ENCODE results near the gene MCEMP1. TPM values are rescaled to one million over a fixed set of nuclear protein-coding genes. Genes with fewer than 3 reads are reported as not detected.

Gene MCEMP1
- not detected in 2 replicates for total RNA-seq (ENCODE audit: low replicate concordance)

GRCh38 chr19:7676854-7677253 is at the start of gene MCEMP1:
MCEMP1 (plus strand) TSS chr19:7677090; CDS start chr19:7677121, 31 bp downstream.

GRCh38 chr19:7629347-7630054 is 47.4 kb upstream of the MCEMP1 start, which contains the start of the genes PET100 and XAB2:
PET100 (plus strand) TSS chr19:7629793; CDS start chr19:7629834, 41 bp downstream.
XAB2 (minus strand) TSS chr19:7629545; CDS start chr19:7629527, 18 bp downstream.

GRCh38 chr19:7633698-7634097 is 43.2 kb upstream of the MCEMP1 start, which contains the start of gene PCP2:
PCP2 (minus strand) TSS chr19:7633719; CDS start chr19:7633457, 262 bp downstream.

GRCh38 chr19:7636691-7637373 is 40.1 kb upstream of the MCEMP1 start, which contains the start of gene STXBP2:
STXBP2 (plus strand) TSS chr19:7637110; CDS start chr19:7637150, 40 bp downstream.

GRCh38 chr19:7668842-7669241 is 8.0 kb upstream of the MCEMP1 start, which contains the start of gene RETN:
RETN (plus strand) TSS chr19:7669049; CDS start chr19:7669327, 278 bp downstream.

GRCh38 chr19:7680606-7681339 is 3.9 kb downstream of the MCEMP1 start, which contains the start of gene TRAPPC5:
TRAPPC5 (plus strand) TSS chr19:7680833; CDS start chr19:7682254, 1,421 bp downstream.

GRCh38 chr19:7701654-7702457 is 25.0 kb downstream of the MCEMP1 start, which contains the start of gene FCER2:
FCER2 (minus strand) TSS chr19:7702131; CDS start chr19:7699760, 2,371 bp downstream.

Other genes with a start within 250 kb of the MCEMP1 start
- 1.5 and 2.9 TPM in 2 replicates for gene PEX11G, start 188.1 kb upstream of the MCEMP1 start, total RNA-seq (ENCODE audit: low replicate concordance)
- 3.9 and 10.6 TPM in 2 replicates for gene ZNF358, start 161.0 kb upstream of the MCEMP1 start, total RNA-seq (ENCODE audit: low replicate concordance)
- 4.5 and 15.9 TPM in 2 replicates for gene MCOLN1, start 154.5 kb upstream of the MCEMP1 start, total RNA-seq (ENCODE audit: low replicate concordance)
- 51.8 and 111 TPM in 2 replicates for gene PNPLA6, start 141.4 kb upstream of the MCEMP1 start, total RNA-seq (ENCODE audit: low replicate concordance)
- under 0.01 TPM in 1 of 2 replicates, not detected in the other for gene CAMSAP3, start 81.2 kb upstream of the MCEMP1 start, total RNA-seq (ENCODE audit: low replicate concordance)
- 23.5 and 24.5 TPM in 2 replicates for gene XAB2, start 47.5 kb upstream of the MCEMP1 start, total RNA-seq (ENCODE audit: low replicate concordance)
- 35.3 and 48.3 TPM in 2 replicates for gene PET100, start 47.3 kb upstream of the MCEMP1 start, total RNA-seq (ENCODE audit: low replicate concordance)
- gene PCP2, start 43.4 kb upstream of the MCEMP1 start, total RNA-seq (ENCODE audit: low replicate concordance), result not detected in 2 replicates
- gene STXBP2, start 40.0 kb upstream of the MCEMP1 start, total RNA-seq (ENCODE audit: low replicate concordance), result 17.8 and 37.1 TPM in 2 replicates
- not detected in 2 replicates for gene RETN, start 8.0 kb upstream of the MCEMP1 start, total RNA-seq (ENCODE audit: low replicate concordance)
- gene TRAPPC5, start 3.7 kb downstream of the MCEMP1 start, total RNA-seq (ENCODE audit: low replicate concordance), result 164 and 360 TPM in 2 replicates
- not detected in 2 replicates for gene FCER2, start 25.0 kb downstream of the MCEMP1 start, total RNA-seq (ENCODE audit: low replicate concordance)
- not detected in 2 replicates for gene CLEC4G, start 55.0 kb downstream of the MCEMP1 start, total RNA-seq (ENCODE audit: low replicate concordance)
- not detected in 2 replicates for gene CD209, start 70.4 kb downstream of the MCEMP1 start, total RNA-seq (ENCODE audit: low replicate concordance)
- gene CLEC4M, start 86.2 kb downstream of the MCEMP1 start, total RNA-seq (ENCODE audit: low replicate concordance), result not detected in 2 replicates
- gene EVI5L, start 153.1 kb downstream of the MCEMP1 start, total RNA-seq (ENCODE audit: low replicate concordance), result 13.1 and 16.2 TPM in 2 replicates
- not detected in 2 replicates for gene PRR36, start 197.3 kb downstream of the MCEMP1 start, total RNA-seq (ENCODE audit: low replicate concordance)
- gene LRRC8E, start 211.4 kb downstream of the MCEMP1 start, total RNA-seq (ENCODE audit: low replicate concordance), result 4.3 and 5.6 TPM in 2 replicates
- gene MAP2K7, start 226.8 kb downstream of the MCEMP1 start, total RNA-seq (ENCODE audit: low replicate concordance), result 8.1 and 9.4 TPM in 2 replicates
- gene TGFBR3L, start 237.7 kb downstream of the MCEMP1 start, total RNA-seq (ENCODE audit: low replicate concordance), result 1.3 TPM in 1 of 2 replicates, not detected in the other
- gene SNAPC2, start 243.2 kb downstream of the MCEMP1 start, total RNA-seq (ENCODE audit: low replicate concordance), result 7.3 and 13.7 TPM in 2 replicates
- gene CTXN1, start 249.0 kb downstream of the MCEMP1 start, total RNA-seq (ENCODE audit: low replicate concordance), result 0.12 and 2.8 TPM in 2 replicates

All from smooth muscle cell of the coronary artery (primary cell).